GM18909 (cell line): ENCODE measurements around the gene CFL2.
"Not testable (repeated sequence)": the region's sequence is repeated elsewhere in the genome, so short reads cannot be mapped to it uniquely, and the experiment has no call there.

Experiments
- ATAC-seq: cut with Tn5 transposase; IDR thresholded peaks from one replicate; pipeline ENCODE4 v1.9.1; 2021; ENCODE audit warnings: mild to moderate bottlenecking; ENCODE audit not compliant: unreplicated experiment, poor library complexity

CFL2 gene

DNA sequence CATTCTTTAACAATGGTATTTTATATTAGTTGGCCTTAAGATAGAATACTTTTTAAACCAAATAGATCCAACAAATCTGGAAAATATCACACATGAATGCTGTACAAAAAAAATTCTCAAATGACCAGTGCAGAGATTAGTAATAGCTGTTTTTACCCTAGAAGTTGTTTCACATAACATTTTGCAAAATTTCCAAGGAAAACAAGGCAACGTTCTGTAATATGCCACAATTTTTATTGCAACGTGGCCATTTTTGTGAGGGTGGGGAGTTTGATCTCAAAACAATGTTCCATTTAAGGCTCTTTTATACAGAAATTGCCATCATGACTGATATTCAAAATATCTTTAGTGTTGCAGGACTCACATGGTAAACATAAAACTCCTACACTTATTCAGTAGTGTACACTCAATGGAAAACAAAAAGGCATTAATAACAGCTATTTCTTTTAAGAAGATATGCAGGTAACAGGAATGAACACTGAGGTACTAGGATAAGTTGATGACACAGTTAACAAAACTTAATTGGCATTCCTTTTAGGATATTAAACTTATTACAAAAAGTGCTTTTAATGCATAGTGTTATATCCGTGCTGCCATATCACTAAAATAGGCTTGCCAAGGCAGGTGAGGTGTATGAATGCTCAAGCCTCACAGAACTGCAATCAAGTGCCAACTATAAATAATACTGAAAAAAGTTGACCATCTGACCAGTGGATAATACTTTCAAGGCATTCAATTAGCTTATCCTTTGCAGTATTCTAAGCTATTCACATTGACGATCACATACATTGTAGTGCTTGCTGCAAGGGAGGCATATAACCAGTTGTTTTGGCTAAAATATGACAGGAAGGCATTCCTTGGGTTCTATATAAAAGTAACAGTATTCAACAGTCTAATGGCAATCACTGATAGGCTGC, 2.3 kb downstream of the CFL2 start:
- ATAC-seq, result no peak

GRCh38 chr14:34711169-34711568, 3.2 kb downstream of the CFL2 start:
- ATAC-seq, result no peak

- ATAC-seq, result no peak
These were observed 3.6 kb downstream of the CFL2 start for GRCh38 chr14:34710744-34711143.

- no peak for ATAC-seq
These were observed 4.4 kb downstream of the CFL2 start for GRCh38 chr14:34710006-34710405.

- no peak for ATAC-seq
These were observed 6.7 kb downstream of the CFL2 start for GRCh38 chr14:34707722-34708121.

DNA sequence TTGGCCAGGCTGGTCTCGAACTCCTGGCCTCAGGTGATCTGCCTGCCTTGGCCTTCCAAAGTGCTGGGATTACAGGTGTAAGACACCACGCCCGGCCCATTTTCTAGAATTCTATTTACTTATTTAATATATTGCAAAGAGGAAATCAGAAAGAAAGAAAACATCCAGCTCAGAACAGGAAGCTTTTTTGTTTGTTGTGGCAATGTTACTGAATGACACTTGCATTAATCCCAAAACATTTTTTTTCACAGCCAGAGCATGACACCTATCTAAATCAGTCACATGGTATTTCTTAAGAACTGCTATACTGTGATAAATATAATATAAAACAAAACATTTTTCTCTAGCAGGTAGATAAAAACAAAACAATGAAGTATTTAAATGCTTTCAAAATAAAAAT, 12.6 kb downstream of the CFL2 start:
- ATAC-seq, result no peak

GRCh38 chr14:34700622-34701130, 13.7 kb downstream of the CFL2 start:
- ATAC-seq, result no peak

GRCh38 chr14:34699873-34700621, 14.3 kb downstream of the CFL2 start:
- ATAC-seq, result no peak

DNA sequence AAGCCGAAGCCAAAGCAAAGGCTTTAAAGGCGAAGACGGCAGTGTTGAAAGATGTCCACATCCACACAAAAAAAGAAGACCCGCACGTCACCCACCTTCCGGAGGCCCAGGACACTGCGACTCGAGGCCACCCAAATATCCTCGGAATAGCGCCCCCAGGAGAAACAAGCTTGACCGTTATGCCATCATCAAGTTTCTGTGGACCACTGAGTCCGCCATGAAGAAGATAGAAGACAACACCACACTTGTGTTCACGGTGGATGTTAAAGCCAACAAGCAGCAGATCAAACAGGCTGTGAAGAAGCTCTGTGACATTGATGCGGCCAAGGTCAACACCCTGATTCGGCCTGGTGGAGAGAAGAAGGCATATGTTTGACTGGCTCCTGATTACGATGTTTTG, 20.2 kb downstream of the CFL2 start:
- ATAC-seq, result not testable (repeated sequence)

DNA sequence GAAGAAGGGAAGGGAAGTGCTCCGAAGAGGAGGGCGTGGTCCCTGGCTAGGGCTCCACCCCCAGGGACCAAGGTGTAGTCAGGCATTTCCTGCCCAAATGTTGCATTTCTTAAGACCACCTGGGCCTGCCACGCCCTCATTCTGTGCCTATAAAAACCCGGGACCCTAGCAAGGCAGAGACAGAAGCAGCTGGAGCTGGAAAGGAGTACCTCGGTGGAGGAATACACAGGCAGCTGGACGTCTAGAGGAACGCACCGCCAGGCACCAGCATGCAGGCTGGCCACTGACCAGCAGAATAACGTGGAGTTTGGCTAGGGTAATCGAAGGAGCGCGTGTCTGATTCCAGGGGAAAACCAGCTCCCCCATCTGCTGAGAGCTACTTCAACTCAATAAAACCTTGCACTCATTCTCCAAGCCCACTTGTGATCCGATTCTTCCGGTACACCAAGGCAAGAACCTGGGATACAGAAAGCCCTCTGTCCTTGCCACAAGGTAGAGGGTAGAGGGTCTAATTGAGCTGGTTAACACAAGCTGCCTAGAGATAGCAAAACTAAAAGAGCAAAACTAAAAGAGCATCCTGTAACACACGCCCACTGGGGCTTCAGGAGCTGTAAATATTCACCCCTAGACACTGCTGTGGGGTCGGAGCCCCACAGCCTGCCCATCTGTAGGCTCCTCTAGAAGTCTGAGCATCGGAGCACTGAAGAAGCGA, 21.0 kb downstream of the CFL2 start:
- ATAC-seq, result no peak

DNA sequence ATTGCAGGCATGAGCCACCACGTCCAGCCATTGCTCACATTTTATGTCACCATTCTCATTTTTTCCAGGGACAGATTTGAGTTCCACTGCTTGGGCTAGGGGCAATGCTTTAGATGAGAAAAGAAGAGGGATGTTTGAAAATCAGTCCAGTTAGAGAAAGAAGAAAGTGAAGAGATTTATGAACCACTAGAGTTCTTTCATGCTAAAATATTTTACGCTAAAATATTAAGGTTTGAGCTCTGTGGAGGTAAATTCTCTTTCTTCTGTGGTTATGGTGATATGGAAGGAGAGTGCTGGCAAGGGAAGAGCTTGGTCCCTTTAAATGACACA, 21.5 kb downstream of the CFL2 start:
- no peak for ATAC-seq

DNA sequence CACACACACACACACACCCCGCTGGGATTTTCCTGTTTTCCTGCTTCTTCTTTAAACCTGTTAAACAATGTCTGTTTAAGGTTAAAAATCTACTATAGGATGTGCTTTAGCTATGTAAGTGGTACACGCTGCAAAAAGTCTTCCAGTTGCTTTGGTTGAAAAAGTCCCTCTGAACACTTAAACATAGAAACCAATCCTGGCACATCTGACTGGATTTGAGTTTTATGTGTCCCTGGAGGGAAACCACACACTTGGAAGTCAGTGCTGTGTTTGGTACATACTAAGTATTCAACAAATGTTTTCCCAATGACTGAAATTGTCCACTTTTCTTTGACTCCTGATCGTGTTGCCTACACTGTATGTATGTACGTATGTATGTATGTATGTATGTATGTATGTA, 22.0 kb downstream of the CFL2 start:
- no peak for ATAC-seq

GRCh38 chr14:34691206-34691605, 23.2 kb downstream of the CFL2 start:
- no peak for ATAC-seq

DNA sequence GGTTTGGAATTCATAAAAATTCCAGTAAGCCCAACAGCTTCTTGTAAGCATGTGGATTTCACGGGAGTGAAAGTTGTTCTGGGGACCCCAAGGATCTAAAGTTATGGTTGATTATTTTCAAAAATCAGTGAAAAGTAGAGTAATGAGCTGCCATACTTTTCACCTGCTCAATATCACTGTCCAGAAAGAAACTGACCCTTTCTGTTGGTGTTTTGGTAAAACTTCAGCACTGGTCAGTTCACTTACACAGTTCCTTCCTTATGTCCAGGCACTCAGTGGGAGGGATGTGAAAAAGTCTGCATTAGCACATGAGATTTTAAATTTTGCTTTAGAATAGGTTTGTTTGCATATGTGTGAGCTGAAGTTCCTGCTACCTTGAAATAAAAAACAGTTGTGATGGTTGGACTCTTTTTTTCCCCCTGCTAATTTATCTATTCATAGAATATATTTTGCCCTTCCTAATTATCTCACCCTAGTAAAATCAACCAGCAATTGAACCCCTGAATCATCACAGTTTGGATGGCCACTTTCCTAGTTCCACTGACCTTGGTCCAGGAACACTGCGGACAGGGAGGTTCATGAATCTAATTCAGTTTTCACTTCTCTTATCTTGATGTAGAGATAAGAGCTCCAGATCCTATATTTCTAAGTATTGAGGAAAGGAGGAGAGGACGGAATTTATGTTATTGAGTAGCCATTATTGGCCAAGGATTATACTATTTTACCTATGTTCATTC, 25.8 kb downstream of the CFL2 start:
- ATAC-seq, result no peak

- no peak for ATAC-seq
These were observed 28.5 kb downstream of the CFL2 start for GRCh38 chr14:34685819-34686428.

GRCh38 chr14:34684578-34684977, 29.8 kb downstream of the CFL2 start:
- ATAC-seq, result no peak

DNA sequence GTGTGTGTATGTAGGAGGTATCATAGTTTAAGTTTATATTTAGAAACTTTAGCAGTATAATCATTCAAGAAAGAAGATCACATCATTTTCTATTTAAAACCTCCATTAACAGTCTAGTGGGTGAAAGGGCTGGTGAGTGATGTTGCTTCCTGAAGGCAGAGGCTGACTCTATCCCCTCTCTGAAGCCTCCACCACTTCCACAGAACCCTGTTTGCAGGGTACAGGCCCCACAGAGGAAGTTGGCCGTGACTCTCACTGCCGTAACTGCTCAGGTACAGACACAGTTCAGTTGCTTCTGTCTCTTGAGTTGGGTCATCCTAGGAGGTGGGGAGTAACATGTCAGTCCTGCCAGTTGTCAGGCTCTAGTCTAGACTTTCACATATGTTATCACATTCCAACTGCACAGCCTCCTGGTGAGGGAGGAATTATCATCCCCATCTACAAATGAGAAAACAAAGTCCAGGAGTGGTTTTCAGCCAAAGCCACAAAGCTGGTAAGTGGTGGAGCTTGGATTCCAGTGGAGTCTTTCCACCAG, 31.5 kb downstream of the CFL2 start:
- ATAC-seq, result no peak

GRCh38 chr14:34680806-34681479, 33.5 kb downstream of the CFL2 start:
- no peak for ATAC-seq

GRCh38 chr14:34678735-34679134, 35.7 kb downstream of the CFL2 start:
- ATAC-seq, result no peak
